HCT116 (cell line): ENCODE measurements around the gene MICALL1. TPM values are rescaled to one million over a fixed set of nuclear protein-coding genes. Genes with fewer than 3 reads are reported as not detected.

Experiments
- ATAC-seq: fragments of 200-7000 bp; cut with Tn5 transposase; 2 replicates; pipeline ENCODE4 v1.9.1; 2020; ENCODE audit warnings: mild to moderate bottlenecking, moderate library complexity
- BruUV-seq: library from RNA; stranded (reverse); fragments of 400-500 nt; replicated peaks from 2 replicates; lab custom pipeline; 2021; lab: Mats Ljungman, UMichigan
- CTCF ChIA-PET: fragments of 300-600 bp; sonication (Branson Sonifier 250); formaldehyde crosslinking; loops from one replicate; lab custom pipeline; 2021; ENCODE audit warnings: antibody characterized with exemption; lab: Charles Lee
- POLR2A ChIA-PET: fragments of 300-600, 350-600 bp; sonication (Branson Sonifier 250); formaldehyde crosslinking; loops from one replicate; lab custom pipeline; 2021; ENCODE audit warnings: antibody characterized with exemption; lab: Charles Lee
- RAD21 ChIA-PET, 2 experiments: fragments of 300-600 bp; sonication (Branson Sonifier 250); formaldehyde crosslinking; loops; one replicate each; lab custom pipeline; 2023; ENCODE audit warnings: low total read pairs in 2 of 2; ENCODE audit not compliant: uncharacterized antibody in 2 of 2, unreplicated experiment in 2 of 2, low non-redundant PET in 1 of 2; lab: Charles Lee
- DNase-seq: peaks from one replicate; pipeline ENCODE4 v3.0.0-alpha.2; 2010; ENCODE audit warnings: low read depth, low spot score
- H2AFZ ChIP-seq: fragments of 200-600 bp; shearing (Covaris generic), sonication (generic); 2 replicates; pipeline ENCODE4 v1.6.1; 2017; ENCODE audit warnings: low read depth, mixed run types, mixed read lengths, antibody characterized with exemption, low read length; ENCODE audit not compliant: poor library complexity, severe bottlenecking
- H3K27ac ChIP-seq: 2 replicates; pipeline ENCODE4 v1.5.1; 2012; ENCODE audit warnings: low read depth, low read length
- H3K27me3 ChIP-seq: fragments of 200-600 bp; sonication (generic); 2 replicates; pipeline ENCODE4 v1.6.1; 2016; ENCODE audit warnings: mixed run types, low read length, mixed read lengths; ENCODE audit not compliant: insufficient read depth
- H3K36me3 ChIP-seq, 2 experiments: fragments of 200-500 bp in 1 of 2; fragments of 200-600 bp in 1 of 2; sonication (Bioruptor generic) in 1 of 2; sonication (generic) in 1 of 2; 2 replicates each; pipeline versions ENCODE4 v1.5.1 to v1.6.1; 2014 to 2016; ENCODE audit warnings: low read length in 2 of 2, inconsistent platforms in 1 of 2, mixed read lengths in 1 of 2, mixed run types in 1 of 2; ENCODE audit not compliant: insufficient read depth in 2 of 2, control insufficient read depth in 1 of 2
- H3K4me1 ChIP-seq, 2 experiments: fragments of 200-600 bp in 1 of 2; sonication (generic) in 1 of 2; 2 replicates each; pipeline versions ENCODE4 v1.5.1 to v1.6.1; 2012 to 2017; ENCODE audit warnings: low read length in 2 of 2, inconsistent platforms in 1 of 2, mild to moderate bottlenecking in 1 of 2, mixed read lengths in 1 of 2, mixed run types in 1 of 2, moderate library complexity in 1 of 2; ENCODE audit not compliant: insufficient read depth in 2 of 2, control insufficient read depth in 1 of 2
- H3K4me2 ChIP-seq: fragments of 200-600 bp; sonication (generic); 2 replicates; pipeline ENCODE4 v1.6.1; 2017; ENCODE audit warnings: mixed run types, low read length, mixed read lengths
- H3K4me3 ChIP-seq, 2 experiments: fragments of 200-600 bp in 1 of 2; sonication (generic) in 1 of 2; replicated peaks in 1 of 2; 2 replicates each; pipeline ENCODE4 v1.5.1; 2011 to 2016; ENCODE audit warnings: low read length in 2 of 2, control low read depth in 1 of 2, low read depth in 1 of 2, mild to moderate bottlenecking in 1 of 2, mixed read lengths in 1 of 2, mixed run types in 1 of 2
- H3K79me2 ChIP-seq: fragments of 200-600 bp; sonication (generic); 2 replicates; pipeline ENCODE4 v1.6.1; 2017; ENCODE audit warnings: mild to moderate bottlenecking, mixed run types, low read length, moderate library complexity, mixed read lengths; ENCODE audit not compliant: insufficient read depth
- H3K9ac ChIP-seq: fragments of 200-600 bp; sonication (generic); 2 replicates; pipeline ENCODE4 v1.6.1; 2016; ENCODE audit warnings: low read length, mixed read lengths
- H3K9me2 ChIP-seq: fragments of 200-600 bp; sonication (generic), shearing (Covaris generic); 2 replicates; pipeline ENCODE4 v1.6.1; 2017; ENCODE audit warnings: mixed run types, mild to moderate bottlenecking, moderate library complexity; ENCODE audit not compliant: insufficient read depth
- H3K9me3 ChIP-seq, 2 experiments: fragments of 200-500 bp in 1 of 2; fragments of 200-600 bp in 1 of 2; sonication (Bioruptor generic) in 1 of 2; sonication (generic) in 1 of 2; 2 replicates each; pipeline ENCODE4 v1.6.1; 2014 to 2017; ENCODE audit warnings: low read length in 2 of 2, mixed read lengths in 2 of 2, inconsistent platforms in 1 of 2, low read depth in 1 of 2, mild to moderate bottlenecking in 1 of 2, mixed run types in 1 of 2, moderate library complexity in 1 of 2; ENCODE audit not compliant: control insufficient read depth in 1 of 2, insufficient read depth in 1 of 2
- H4K20me1 ChIP-seq: fragments of 200-600 bp; sonication (generic), shearing (Covaris generic); 2 replicates; pipeline ENCODE4 v1.6.1; 2017; ENCODE audit warnings: mixed run types, mild to moderate bottlenecking, moderate library complexity; ENCODE audit not compliant: insufficient read depth
- FOSL1 ChIP-seq: IDR thresholded peaks from 2 replicates; pipeline ENCODE4 v1.6.1; 2012; ENCODE audit warnings: low read depth
- REST ChIP-seq: IDR thresholded peaks from 2 replicates; pipeline ENCODE4 v1.6.1; 2012; ENCODE audit warnings: low read depth
- SP1 ChIP-seq: IDR thresholded peaks from 2 replicates; pipeline ENCODE4 v1.6.1; 2012; ENCODE audit warnings: low read depth
- intact Hi-C: fragments of 100-400 bp; cut with micrococcal nuclease; formaldehyde crosslinking; loops from 2 replicates; pipeline ENCODE4 v1.10.0; 2022
- total RNA-seq: library from RNA; stranded (reverse); gene quantifications from one replicate; pipeline ENCODE4 v1.2.1, GENCODE V29; 2021; ENCODE audit not compliant: unreplicated experiment

Gene MICALL1
- total RNA-seq, 1 experiment from 2014 or later = 35.2 TPM

- POLR2A ChIA-PET = interaction anchor here (0.6 to 2.2 kb wide), 3 partner anchors 9 to 89 kb away, joined by 3 to 11 read pairs (median 5); partner anchors contain the start of genes GCAT and MICALL1
- DNase-seq (no peak), ATAC-seq (peak; percentile 38)
Measured at GRCh38 chr22:37896181-37896592, 9.9 kb upstream of the MICALL1 start.

More at GRCh38 chr22:37896181-37896592, 9.9 kb upstream of the MICALL1 start:
- RAD21 ChIA-PET = no interaction called here
- H3K27me3 ChIP-seq = no peaks in the 10 kb centered on the region
- no peak overlapping the region for H2AFZ ChIP-seq
- peak overlapping the region; percentile 54 for H3K4me2 ChIP-seq
- peaks cover 59 to 72% of the 10 kb centered on the region in 2 experiments for H3K4me1 ChIP-seq
- H3K9me3 ChIP-seq = no peaks in the 10 kb centered on the region
- H3K4me3 ChIP-seq = no peak overlapping the region
- H4K20me1 ChIP-seq = no peaks in the 10 kb centered on the region
- H3K9me2 ChIP-seq = no peaks in the 10 kb centered on the region
- CTCF ChIA-PET = interaction anchor here (1.1 to 2.3 kb wide), 2 partner anchors 9 to 79 kb away, joined by 3 to 6 read pairs; no protein-coding TSS in a partner anchor
- TF ChIP-seq SP1 = peak; percentile 21; the same call in 1 of the 2 replicates
- TF ChIP-seq FOSL1 = 0 out of 2 replicates have a peak, but pooled peaks have one; percentile 43
- no peak for TF ChIP-seq REST
- H3K9ac ChIP-seq = peak overlapping the region; percentile 18
- H3K36me3 ChIP-seq = no peaks in the 10 kb centered on the region; a peak in 1 of 4 replicates
- no TSS peak for BruUV-seq
- intact Hi-C loops = no loop called here
- H3K79me2 ChIP-seq = no peaks in the 10 kb centered on the region
- H3K27ac ChIP-seq = peak overlapping the region; percentile 70
